ENCODE measurements around the gene SHFL.

Gene SHFL

GRCh38 chr19:10118960-10119359 lies 32.8 kb downstream of the SHFL start:
- H3K4me3 ChIP-seq (ENCODE audit: low read depth in 1 of 2, low read length in 2 of 2) = peak overlapping the region; percentile 91 to 97
- H3K27ac ChIP-seq (ENCODE audit: low read length) = peak overlapping the region; percentile 71
- H3K36me3 ChIP-seq (ENCODE audit: control insufficient read depth in 1 of 2, insufficient read depth in 2 of 2, low read length in 2 of 2) = peaks cover 14 to 39% of the 10 kb centered on the region in 2 donors
- H3K27me3 ChIP-seq (ENCODE audit: low read depth, low read length) = no peaks in the 10 kb centered on the region
- peaks cover 5 to 17% of the 10 kb centered on the region in 2 donors for H3K4me1 ChIP-seq (ENCODE audit: control insufficient read depth in 1 of 2, insufficient read depth in 2 of 2, low read length in 2 of 2)
- no peaks in the 10 kb centered on the region for H3K9me3 ChIP-seq (ENCODE audit: control insufficient read depth in 1 of 2, low read length in 2 of 2)

- Histone ChIP-seq H3K27me3 (ENCODE audit: low read depth, low read length) (no peaks in the 10 kb centered on the region), H3K36me3 (ENCODE audit: control insufficient read depth in 1 of 2, insufficient read depth in 2 of 2, low read length in 2 of 2) (peaks cover 14 to 26% of the 10 kb centered on the region in 2 donors), H3K4me1 (ENCODE audit: control insufficient read depth in 1 of 2, insufficient read depth in 2 of 2, low read length in 2 of 2) (peaks cover 5 to 17% of the 10 kb centered on the region in 2 donors), H3K9me3 (ENCODE audit: control insufficient read depth in 1 of 2, low read length in 2 of 2) (no peaks in the 10 kb centered on the region), H3K4me3 (ENCODE audit: low read depth in 1 of 2, low read length in 2 of 2) (no peak overlapping the region), H3K27ac (ENCODE audit: low read length) (peak overlapping the region; percentile 14)
Observed at GRCh38 chr19:10120538-10121189, 34.5 kb downstream of the SHFL start.

GRCh38 chr19:10122045-10122444 lies 35.9 kb downstream of the SHFL start:
- Histone ChIP-seq H3K36me3 (ENCODE audit: control insufficient read depth in 1 of 2, insufficient read depth in 2 of 2, low read length in 2 of 2) (peaks cover 7 to 12% of the 10 kb centered on the region in 2 donors), H3K27me3 (ENCODE audit: low read depth, low read length) (no peaks in the 10 kb centered on the region), H3K4me1 (ENCODE audit: control insufficient read depth in 1 of 2, insufficient read depth in 2 of 2, low read length in 2 of 2) (peaks cover 5 to 17% of the 10 kb centered on the region in 2 donors), H3K27ac (ENCODE audit: low read length) (no peak overlapping the region), H3K4me3 (ENCODE audit: low read depth in 1 of 2, low read length in 2 of 2) (no peak overlapping the region), H3K9me3 (ENCODE audit: control insufficient read depth in 1 of 2, low read length in 2 of 2) (no peaks in the 10 kb centered on the region)

GRCh38 chr19:10124429-10124828 lies 38.3 kb downstream of the SHFL start:
- H3K4me1 ChIP-seq (ENCODE audit: control insufficient read depth in 1 of 2, insufficient read depth in 2 of 2, low read length in 2 of 2) = peaks cover 0 to 3% of the 10 kb centered on the region in 2 donors
- no peaks in the 10 kb centered on the region for H3K27me3 ChIP-seq (ENCODE audit: low read depth, low read length)
- H3K9me3 ChIP-seq (ENCODE audit: control insufficient read depth in 1 of 2, low read length in 2 of 2) = no peaks in the 10 kb centered on the region
- peaks cover 0 to 4% of the 10 kb centered on the region in 2 donors for H3K36me3 ChIP-seq (ENCODE audit: control insufficient read depth in 1 of 2, insufficient read depth in 2 of 2, low read length in 2 of 2)
- no peak overlapping the region for H3K4me3 ChIP-seq (ENCODE audit: low read depth in 1 of 2, low read length in 2 of 2)
- H3K27ac ChIP-seq (ENCODE audit: low read length) = no peak overlapping the region

- H3K27ac ChIP-seq (ENCODE audit: low read length) = no peak overlapping the region
- H3K4me3 ChIP-seq (ENCODE audit: low read depth in 1 of 2, low read length in 2 of 2) = no peak overlapping the region
- peaks cover 0 to 4% of the 10 kb centered on the region in 2 donors for H3K36me3 ChIP-seq (ENCODE audit: control insufficient read depth in 1 of 2, insufficient read depth in 2 of 2, low read length in 2 of 2)
- H3K4me1 ChIP-seq (ENCODE audit: control insufficient read depth in 1 of 2, insufficient read depth in 2 of 2, low read length in 2 of 2) = no peaks in the 10 kb centered on the region
- H3K9me3 ChIP-seq (ENCODE audit: control insufficient read depth in 1 of 2, low read length in 2 of 2) = no peaks in the 10 kb centered on the region
- no peaks in the 10 kb centered on the region for H3K27me3 ChIP-seq (ENCODE audit: low read depth, low read length)
Observed at GRCh38 chr19:10126213-10126639, 40.1 kb downstream of the SHFL start.

GRCh38 chr19:10132905-10133304 lies 46.8 kb downstream of the SHFL start:
- H3K27me3 ChIP-seq (ENCODE audit: low read depth, low read length) = no peaks in the 10 kb centered on the region
- H3K4me1 ChIP-seq (ENCODE audit: control insufficient read depth in 1 of 2, insufficient read depth in 2 of 2, low read length in 2 of 2) = no peaks in the 10 kb centered on the region
- H3K27ac ChIP-seq (ENCODE audit: low read length) = no peak overlapping the region
- peaks cover 22 to 50% of the 10 kb centered on the region in 2 donors for H3K36me3 ChIP-seq (ENCODE audit: control insufficient read depth in 1 of 2, insufficient read depth in 2 of 2, low read length in 2 of 2)
- H3K4me3 ChIP-seq (ENCODE audit: low read depth in 1 of 2, low read length in 2 of 2) = no peak overlapping the region
- H3K9me3 ChIP-seq (ENCODE audit: control insufficient read depth in 1 of 2, low read length in 2 of 2) = no peaks in the 10 kb centered on the region

- Histone ChIP-seq H3K9me3 (ENCODE audit: control insufficient read depth in 1 of 2, low read length in 2 of 2) (no peaks in the 10 kb centered on the region), H3K27ac (ENCODE audit: low read length) (no peak overlapping the region), H3K36me3 (ENCODE audit: control insufficient read depth in 1 of 2, insufficient read depth in 2 of 2, low read length in 2 of 2) (peaks cover 28 to 57% of the 10 kb centered on the region in 2 donors), H3K4me1 (ENCODE audit: control insufficient read depth in 1 of 2, insufficient read depth in 2 of 2, low read length in 2 of 2) (no peaks in the 10 kb centered on the region), H3K4me3 (ENCODE audit: low read depth in 1 of 2, low read length in 2 of 2) (no peak overlapping the region), H3K27me3 (ENCODE audit: low read depth, low read length) (no peaks in the 10 kb centered on the region)
Observed at GRCh38 chr19:10133596-10133995, 47.5 kb downstream of the SHFL start.

- Histone ChIP-seq H3K4me1 (ENCODE audit: control insufficient read depth in 1 of 2, insufficient read depth in 2 of 2, low read length in 2 of 2) (no peaks in the 10 kb centered on the region), H3K36me3 (ENCODE audit: control insufficient read depth in 1 of 2, insufficient read depth in 2 of 2, low read length in 2 of 2) (peaks cover 33 to 61% of the 10 kb centered on the region in 2 donors), H3K9me3 (ENCODE audit: control insufficient read depth in 1 of 2, low read length in 2 of 2) (no peaks in the 10 kb centered on the region), H3K27me3 (ENCODE audit: low read depth, low read length) (no peaks in the 10 kb centered on the region), H3K4me3 (ENCODE audit: low read depth in 1 of 2, low read length in 2 of 2) (no peak overlapping the region), H3K27ac (ENCODE audit: low read length) (no peak overlapping the region)
Observed at GRCh38 chr19:10134040-10134439, 47.9 kb downstream of the SHFL start.

- Histone ChIP-seq H3K36me3 (ENCODE audit: control insufficient read depth in 1 of 2, insufficient read depth in 2 of 2, low read length in 2 of 2) (peaks cover 39 to 76% of the 10 kb centered on the region in 2 donors), H3K27ac (ENCODE audit: low read length) (no peak overlapping the region), H3K4me1 (ENCODE audit: control insufficient read depth in 1 of 2, insufficient read depth in 2 of 2, low read length in 2 of 2) (no peaks in the 10 kb centered on the region), H3K27me3 (ENCODE audit: low read depth, low read length) (no peaks in the 10 kb centered on the region), H3K4me3 (ENCODE audit: low read depth in 1 of 2, low read length in 2 of 2) (no peak overlapping the region), H3K9me3 (ENCODE audit: control insufficient read depth in 1 of 2, low read length in 2 of 2) (no peaks in the 10 kb centered on the region)
Observed at GRCh38 chr19:10135551-10136334, 49.6 kb downstream of the SHFL start.

- no peak overlapping the region for H3K27ac ChIP-seq (ENCODE audit: low read length)
- no peak overlapping the region for H3K4me3 ChIP-seq (ENCODE audit: low read depth in 1 of 2, low read length in 2 of 2)
- no peaks in the 10 kb centered on the region for H3K27me3 ChIP-seq (ENCODE audit: low read depth, low read length)
- no peaks in the 10 kb centered on the region for H3K4me1 ChIP-seq (ENCODE audit: control insufficient read depth in 1 of 2, insufficient read depth in 2 of 2, low read length in 2 of 2)
- H3K36me3 ChIP-seq (ENCODE audit: control insufficient read depth in 1 of 2, insufficient read depth in 2 of 2, low read length in 2 of 2) = peaks cover 51 to 88% of the 10 kb centered on the region in 2 donors
- no peaks in the 10 kb centered on the region for H3K9me3 ChIP-seq (ENCODE audit: control insufficient read depth in 1 of 2, low read length in 2 of 2)
Observed at GRCh38 chr19:10136936-10137335, 50.8 kb downstream of the SHFL start.

GRCh38 chr19:10137751-10138682 lies 51.9 kb downstream of the SHFL start:
- Histone ChIP-seq H3K4me3 (ENCODE audit: low read depth in 1 of 2, low read length in 2 of 2) (no peak overlapping the region), H3K27ac (ENCODE audit: low read length) (no peak overlapping the region), H3K9me3 (ENCODE audit: control insufficient read depth in 1 of 2, low read length in 2 of 2) (no peaks in the 10 kb centered on the region), H3K4me1 (ENCODE audit: control insufficient read depth in 1 of 2, insufficient read depth in 2 of 2, low read length in 2 of 2) (no peaks in the 10 kb centered on the region), H3K27me3 (ENCODE audit: low read depth, low read length) (no peaks in the 10 kb centered on the region), H3K36me3 (ENCODE audit: control insufficient read depth in 1 of 2, insufficient read depth in 2 of 2, low read length in 2 of 2) (peaks cover 56 to 95% of the 10 kb centered on the region in 2 donors)

All from muscle layer of duodenum (tissue), 2 donors.